Putamen (tissue), 1 donor: ENCODE data around the gene STK35.
A peak's percentile ranks its signal among the peaks of the same experiment; 100 is the strongest.
"Not testable (repeated sequence)": the region's sequence is repeated elsewhere in the genome, so short reads cannot be mapped to it uniquely, and the experiment has no call there.

Experiments
- DNase-seq: peaks from one replicate; pipeline ENCODE4 v3.0.0-alpha.2; 2016; ENCODE audit warnings: low spot score

STK35 gene

GRCh38 chr20:2183381-2183780, 81.8 kb downstream of the STK35 start:
- DNase-seq: no peak

DNA sequence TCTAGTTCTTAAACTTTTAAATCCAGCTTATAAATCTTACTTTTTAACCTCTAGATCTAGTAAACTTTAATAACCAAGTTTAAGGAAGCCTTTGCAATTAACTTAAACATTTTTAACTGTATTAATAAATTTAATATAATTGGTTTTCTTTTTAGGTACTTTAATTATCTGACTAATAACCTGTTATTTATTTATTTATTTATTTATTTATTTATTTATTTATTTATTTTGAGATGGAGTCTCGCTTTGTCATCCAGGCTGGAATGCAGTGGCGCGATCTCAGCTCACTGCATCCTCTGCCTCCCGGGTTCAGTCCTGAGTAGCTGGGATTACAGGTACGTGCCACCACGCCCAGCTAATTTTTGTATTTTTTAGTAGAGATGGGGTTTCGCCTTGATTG, 83.3 kb downstream of the STK35 start:
- not testable (repeated sequence) for DNase-seq

DNA sequence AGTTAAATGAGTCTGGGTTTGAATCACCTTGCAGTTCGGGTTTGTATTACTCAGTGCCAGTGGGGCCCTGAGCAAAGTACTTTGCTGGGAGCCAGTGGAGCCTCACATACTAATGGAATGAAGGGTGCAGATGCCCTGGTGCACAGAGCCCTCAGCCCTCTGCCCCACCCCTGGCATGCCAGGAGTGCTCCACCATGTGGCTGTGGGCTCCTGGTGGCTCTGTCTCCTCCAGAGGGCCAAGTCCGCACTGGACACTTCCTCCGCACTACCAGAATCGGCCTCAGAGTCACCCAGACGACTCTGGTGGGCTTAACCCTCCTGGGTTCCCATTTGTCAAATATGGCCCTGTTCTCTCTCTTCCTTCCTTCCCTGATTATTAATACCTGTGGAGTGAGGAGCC, 94.0 kb downstream of the STK35 start:
- DNase-seq: no peak

DNA sequence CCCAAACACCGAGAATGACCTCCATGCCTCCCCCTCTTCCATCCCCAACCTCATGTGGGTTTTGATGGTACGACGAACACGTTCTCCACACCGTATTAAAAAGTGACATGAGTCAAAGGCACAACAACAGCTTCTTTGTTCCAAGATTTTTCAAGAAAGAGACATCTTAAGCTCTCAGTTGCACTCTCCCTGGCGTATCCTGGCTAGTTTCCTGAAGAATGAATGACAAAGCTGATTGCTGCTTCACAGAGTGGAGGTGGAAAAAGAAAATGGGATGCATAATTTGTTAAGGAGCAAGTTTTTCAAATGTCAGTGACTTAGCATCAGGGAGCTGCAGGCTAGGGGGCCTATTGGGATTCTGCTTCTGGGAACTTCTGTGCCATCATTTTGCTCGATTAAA, 95.5 kb downstream of the STK35 start:
- DNase-seq: peak; percentile 73
